CD4-positive, alpha-beta T cell treated with Interleukin-15 for 1 hour (primary cell): ENCODE results near the gene SEPTIN11.

ENCODE experiments used
- DNase-seq: peaks from one replicate; pipeline ENCODE4 v3.0.0-alpha.2; 2020

SEPTIN11 gene

GRCh38 chr4:76982638-76983584 lies 33.4 kb downstream of the SEPTIN11 start:
- no peak for DNase-seq

- DNase-seq = no peak
These were observed 34.6 kb downstream of the SEPTIN11 start for GRCh38 chr4:76984127-76984526.

- no peak for DNase-seq
These were observed 35.2 kb downstream of the SEPTIN11 start for GRCh38 chr4:76984788-76985211.

- no peak for DNase-seq
These were observed 37.6 kb downstream of the SEPTIN11 start for GRCh38 chr4:76987153-76987591.

GRCh38 chr4:76987685-76988084 lies 38.1 kb downstream of the SEPTIN11 start:
- no peak for DNase-seq

- DNase-seq = peak; percentile 76
These were observed 40.0 kb downstream of the SEPTIN11 start for GRCh38 chr4:76989391-76990061.

GRCh38 chr4:76990288-76991080 lies 40.9 kb downstream of the SEPTIN11 start:
- DNase-seq = no peak

- no peak for DNase-seq
These were observed 41.7 kb downstream of the SEPTIN11 start for GRCh38 chr4:76991161-76991660.

GRCh38 chr4:76993787-76994641 lies 44.5 kb downstream of the SEPTIN11 start:
- peak; percentile 64 for DNase-seq

- no peak for DNase-seq
These were observed 46.2 kb downstream of the SEPTIN11 start for GRCh38 chr4:76995776-76996175.

- no peak for DNase-seq
These were observed 46.9 kb downstream of the SEPTIN11 start for GRCh38 chr4:76996445-76996844.

GRCh38 chr4:76997077-76997476 lies 47.5 kb downstream of the SEPTIN11 start:
- no peak for DNase-seq

GRCh38 chr4:76997532-76997931 lies 48.0 kb downstream of the SEPTIN11 start:
- DNase-seq = no peak

- DNase-seq = no peak
These were observed 48.8 kb downstream of the SEPTIN11 start for GRCh38 chr4:76998251-76998901.
